ENCODE measurements around the gene GNA15.

Gene GNA15

DNA sequence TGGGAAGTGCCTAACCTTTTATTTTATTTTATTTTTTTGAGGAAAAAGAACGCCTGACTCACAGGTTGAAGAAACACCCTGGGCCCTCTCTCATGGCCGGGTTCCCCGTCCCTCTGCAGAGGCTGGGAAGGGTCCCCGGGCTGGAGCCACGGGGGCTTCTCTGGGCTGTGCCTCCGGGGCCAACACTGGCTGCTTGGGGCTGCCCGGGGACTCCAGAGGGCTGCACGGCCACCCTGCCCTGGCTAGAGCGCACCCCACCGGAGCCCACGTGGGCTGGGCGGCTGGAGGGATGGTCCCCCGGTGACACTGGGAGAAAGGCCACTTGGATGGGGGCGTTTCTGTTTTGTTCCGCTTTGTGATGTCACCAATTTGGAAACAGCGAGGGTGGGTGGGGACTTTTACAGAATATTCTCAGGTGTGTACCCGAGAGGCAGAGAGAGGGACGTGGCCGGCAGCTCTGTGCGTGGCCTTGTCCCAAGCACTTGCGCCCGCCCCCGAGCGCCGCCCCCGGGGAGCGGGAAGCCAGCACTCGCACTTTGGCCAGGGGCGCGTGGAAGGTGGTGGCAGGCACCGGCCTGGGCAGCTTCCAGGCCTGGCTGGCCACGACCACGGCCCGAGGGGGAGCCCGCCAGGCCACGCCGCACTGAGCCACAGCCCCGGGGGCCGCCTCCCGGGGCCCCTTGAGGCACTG, 13.9 kb upstream of the GNA15 start:
- DNase-seq (ENCODE audit: low spot score), result no peak
- in situ Hi-C loops (cut with MboI; ENCODE audit: low pct_unique_long_range_greater_than_20kb, low sequenced_read_pairs, unreplicated experiment), result no loop called here
- TF ChIP-seq, protein P1, sequence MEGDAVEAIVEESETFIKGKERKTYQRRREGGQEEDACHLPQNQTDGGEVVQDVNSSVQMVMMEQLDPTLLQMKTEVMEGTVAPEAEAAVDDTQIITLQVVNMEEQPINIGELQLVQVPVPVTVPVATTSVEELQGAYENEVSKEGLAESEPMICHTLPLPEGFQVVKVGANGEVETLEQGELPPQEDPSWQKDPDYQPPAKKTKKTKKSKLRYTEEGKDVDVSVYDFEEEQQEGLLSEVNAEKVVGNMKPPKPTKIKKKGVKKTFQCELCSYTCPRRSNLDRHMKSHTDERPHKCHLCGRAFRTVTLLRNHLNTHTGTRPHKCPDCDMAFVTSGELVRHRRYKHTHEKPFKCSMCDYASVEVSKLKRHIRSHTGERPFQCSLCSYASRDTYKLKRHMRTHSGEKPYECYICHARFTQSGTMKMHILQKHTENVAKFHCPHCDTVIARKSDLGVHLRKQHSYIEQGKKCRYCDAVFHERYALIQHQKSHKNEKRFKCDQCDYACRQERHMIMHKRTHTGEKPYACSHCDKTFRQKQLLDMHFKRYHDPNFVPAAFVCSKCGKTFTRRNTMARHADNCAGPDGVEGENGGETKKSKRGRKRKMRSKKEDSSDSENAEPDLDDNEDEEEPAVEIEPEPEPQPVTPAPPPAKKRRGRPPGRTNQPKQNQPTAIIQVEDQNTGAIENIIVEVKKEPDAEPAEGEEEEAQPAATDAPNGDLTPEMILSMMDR (IDR thresholded peaks at IDR 0.05; ENCODE audit: extremely low read depth, insufficient read depth, missing control alignments), result no peak

DNA sequence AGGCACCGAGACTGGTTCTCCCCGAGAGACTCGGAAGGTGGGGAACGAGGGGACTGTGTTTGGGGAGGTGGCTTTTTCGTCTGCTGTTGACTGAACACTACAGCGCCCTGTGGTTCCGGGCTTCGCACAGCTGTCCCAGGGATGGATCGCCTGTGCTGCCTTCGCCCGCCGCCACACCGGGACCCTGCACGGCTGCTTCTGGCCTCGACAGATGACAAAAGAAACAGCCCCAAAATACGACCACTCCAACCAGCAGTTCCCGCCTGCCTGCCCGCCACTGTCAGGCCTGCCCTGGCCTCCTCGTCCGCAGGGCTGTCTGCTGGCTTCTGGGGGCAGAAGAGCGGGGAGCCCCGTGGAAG, 13.3 kb upstream of the GNA15 start:
- TF ChIP-seq, protein P1 (IDR thresholded peaks at IDR 0.05; ENCODE audit: extremely low read depth, insufficient read depth, missing control alignments), result no peak
- in situ Hi-C loops (cut with MboI; ENCODE audit: low pct_unique_long_range_greater_than_20kb, low sequenced_read_pairs, unreplicated experiment), result no loop called here

DNA sequence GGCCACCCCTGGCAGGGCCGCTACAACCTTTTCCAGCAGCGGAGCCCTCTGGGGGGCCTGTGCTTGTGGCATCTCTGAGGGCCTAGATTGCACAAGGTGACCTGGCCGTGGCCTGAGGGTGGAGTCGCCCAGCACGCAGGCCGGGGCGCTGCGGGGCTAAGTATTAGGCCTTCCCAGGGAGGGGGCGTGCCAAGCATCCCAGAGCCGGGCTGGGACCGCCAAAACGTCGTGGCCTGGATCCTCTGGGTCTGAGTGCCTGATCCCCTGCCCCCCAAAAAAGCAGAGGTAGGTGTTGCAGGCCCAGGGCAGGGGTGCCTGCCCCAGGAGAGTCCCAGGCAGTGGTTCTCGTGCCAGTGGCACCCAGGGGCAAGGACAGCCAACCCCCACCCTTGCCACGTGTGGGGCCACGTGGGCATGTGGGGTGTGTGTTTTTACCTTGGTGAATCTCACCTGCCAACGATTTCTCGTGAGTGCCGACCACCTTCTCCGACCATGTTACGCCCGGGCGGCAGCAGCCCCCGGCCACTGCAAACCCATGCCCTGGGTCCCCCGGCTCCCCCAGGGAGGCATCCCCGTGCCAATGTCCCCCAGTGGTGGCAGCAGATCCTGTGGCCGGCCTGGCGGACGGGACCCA, 12.6 kb upstream of the GNA15 start:
- DNase-seq (ENCODE audit: low spot score), result no peak
- TF ChIP-seq, protein P1 (IDR thresholded peaks at IDR 0.05; ENCODE audit: extremely low read depth, insufficient read depth, missing control alignments), result no peak
- in situ Hi-C loops (cut with MboI; ENCODE audit: low pct_unique_long_range_greater_than_20kb, low sequenced_read_pairs, unreplicated experiment), result no loop called here

More for the DNA sequence above, 13.3 kb upstream of the GNA15 start:
- DNase-seq (ENCODE audit: low spot score), result no peak

DNA sequence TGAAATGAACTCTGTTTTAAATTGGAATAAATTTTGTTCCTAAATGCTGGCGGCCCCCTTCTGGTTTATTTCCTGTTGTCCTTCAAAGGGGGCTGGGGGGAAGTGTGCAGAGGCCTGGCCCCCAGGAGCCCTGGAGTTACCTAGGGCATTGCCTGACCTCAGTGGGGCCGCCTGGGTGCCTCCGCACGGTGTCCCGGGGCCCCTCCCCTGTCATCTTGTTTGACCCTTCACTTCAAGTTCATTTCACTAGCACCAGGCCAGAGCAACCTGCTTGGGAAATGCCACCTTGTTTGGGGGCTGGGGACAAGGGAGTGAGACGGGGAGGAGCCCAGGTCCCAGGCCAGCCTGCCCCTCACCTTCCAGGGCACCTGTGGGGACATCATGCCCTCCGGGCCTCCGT, 11.9 kb upstream of the GNA15 start:
- in situ Hi-C loops (cut with MboI; ENCODE audit: low pct_unique_long_range_greater_than_20kb, low sequenced_read_pairs, unreplicated experiment), result no loop called here
- no peak for DNase-seq (ENCODE audit: low spot score)
- TF ChIP-seq, protein P1 (IDR thresholded peaks at IDR 0.05; ENCODE audit: extremely low read depth, insufficient read depth, missing control alignments), result no peak

DNA sequence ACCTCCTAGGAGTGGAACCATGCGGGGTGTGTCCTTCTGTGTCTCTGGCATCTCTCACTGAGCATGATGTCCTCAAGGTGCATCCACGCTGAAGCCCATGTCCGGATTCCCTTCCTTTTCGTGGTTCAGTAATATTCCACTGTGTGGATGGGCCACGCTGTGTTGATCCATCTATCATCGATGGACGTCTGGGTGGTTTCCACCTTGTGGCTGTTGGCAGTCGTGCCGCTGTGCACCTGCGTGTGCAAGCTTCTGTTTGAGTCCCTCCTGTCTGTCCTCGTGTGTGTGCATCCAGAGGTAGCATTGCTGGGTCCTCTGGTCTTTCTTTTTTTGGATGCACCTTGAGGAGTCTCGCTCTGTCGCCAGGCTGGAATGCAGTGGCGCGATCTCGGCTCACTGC, 11.2 kb upstream of the GNA15 start:
- in situ Hi-C loops (cut with MboI; ENCODE audit: low pct_unique_long_range_greater_than_20kb, low sequenced_read_pairs, unreplicated experiment), result loop anchor here (5.0 kb wide), 1 partner anchor 38 kb away; no protein-coding TSS in a partner anchor
- TF ChIP-seq, protein P1 (IDR thresholded peaks at IDR 0.05; ENCODE audit: extremely low read depth, insufficient read depth, missing control alignments), result no peak
- DNase-seq (ENCODE audit: low spot score), result no peak

DNA sequence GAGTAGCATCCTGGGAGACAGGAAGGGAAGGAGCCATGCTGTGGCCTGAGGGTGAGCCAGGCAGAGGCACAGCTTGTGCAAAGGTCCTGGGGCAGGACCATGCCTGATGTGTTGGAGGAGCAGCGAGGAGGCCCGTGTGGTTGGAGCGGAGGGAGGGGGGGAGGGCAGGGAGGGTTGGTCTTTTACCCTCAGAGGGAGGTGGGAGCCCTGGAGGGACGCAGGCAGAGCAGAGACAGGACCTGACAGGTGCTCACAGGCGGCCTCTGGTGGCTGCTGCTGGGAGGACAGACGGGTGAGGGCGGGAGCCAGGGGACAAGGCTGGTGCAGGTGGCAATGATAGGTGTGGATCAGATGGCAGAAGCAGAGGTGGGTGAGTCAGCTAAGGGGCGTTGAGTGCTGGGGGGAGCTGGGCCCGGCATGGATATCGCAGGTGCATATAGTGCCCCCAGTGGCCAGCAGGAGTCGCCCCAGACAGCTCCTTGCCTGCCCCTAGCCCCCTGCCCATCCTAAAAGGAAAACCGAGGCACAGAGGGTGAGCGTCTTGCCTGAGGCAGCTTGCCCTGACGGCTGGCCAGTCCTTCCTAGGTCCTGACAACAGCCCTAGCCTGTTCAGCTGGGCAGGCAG, 9.8 kb upstream of the GNA15 start:
- TF ChIP-seq, protein P1 (IDR thresholded peaks at IDR 0.05; ENCODE audit: extremely low read depth, insufficient read depth, missing control alignments), result peak; percentile 77
- DNase-seq (ENCODE audit: low spot score), result peak; percentile 86
- in situ Hi-C loops (cut with MboI; ENCODE audit: low pct_unique_long_range_greater_than_20kb, low sequenced_read_pairs, unreplicated experiment), result loop anchor here (5.0 kb wide), 1 partner anchor 36 kb away; no protein-coding TSS in a partner anchor

Measured in GM13977 (cell line).